Measurements from ENCODE around the gene ZSCAN5C.
A peak's percentile ranks its signal among the peaks of the same experiment; 100 is the strongest.
"Not testable (repeated sequence)": the region's sequence is repeated elsewhere in the genome, so short reads cannot be mapped to it uniquely, and the experiment has no call there.

The ZSCAN5C gene

GRCh38 chr19:56217039-56217949 is 15.2 kb downstream of the ZSCAN5C start:
- Mint-ChIP-seq H3K4me3 (peak overlapping the region; percentile 35), H3K27me3 (peaks cover 13% of the 10 kb centered on the region)

GRCh38 chr19:56218961-56219360 is 16.9 kb downstream of the ZSCAN5C start:
- no peak overlapping the region for H3K27ac Mint-ChIP-seq
- H3K9me3 Mint-ChIP-seq (ENCODE audit: low read depth), result no peaks in the 10 kb centered on the region
- peaks cover 12% of the 10 kb centered on the region for H3K27me3 Mint-ChIP-seq
- no peak overlapping the region for H3K4me3 Mint-ChIP-seq
- peaks cover 4% of the 10 kb centered on the region for H3K4me1 Mint-ChIP-seq (ENCODE audit: low read depth)
- peaks cover 9% of the 10 kb centered on the region for H3K36me3 Mint-ChIP-seq

More at GRCh38 chr19:56217039-56217949, 15.2 kb downstream of the ZSCAN5C start:
- Mint-ChIP-seq H3K9me3 (ENCODE audit: low read depth) (no peaks in the 10 kb centered on the region), H3K27ac (no peak overlapping the region), H3K4me1 (ENCODE audit: low read depth) (peaks cover 4% of the 10 kb centered on the region), H3K36me3 (peaks cover 6% of the 10 kb centered on the region)

- not testable (repeated sequence) for H3K27me3 Mint-ChIP-seq; H3K4me1 Mint-ChIP-seq (ENCODE audit: low read depth); H3K36me3 Mint-ChIP-seq; H3K27ac Mint-ChIP-seq; H3K9me3 Mint-ChIP-seq (ENCODE audit: low read depth); H3K4me3 Mint-ChIP-seq
These were observed 19.4 kb downstream of the ZSCAN5C start for GRCh38 chr19:56221442-56221841.

GRCh38 chr19:56221851-56222250 is 19.8 kb downstream of the ZSCAN5C start:
- H3K36me3 Mint-ChIP-seq, result peaks cover 9% of the 10 kb centered on the region
- peaks cover 4% of the 10 kb centered on the region for H3K4me1 Mint-ChIP-seq (ENCODE audit: low read depth)
- no peak overlapping the region for H3K4me3 Mint-ChIP-seq
- H3K27me3 Mint-ChIP-seq, result peaks cover 5% of the 10 kb centered on the region
- H3K9me3 Mint-ChIP-seq (ENCODE audit: low read depth), result no peaks in the 10 kb centered on the region
- H3K27ac Mint-ChIP-seq, result no peak overlapping the region

GRCh38 chr19:56222901-56223300 is 20.8 kb downstream of the ZSCAN5C start:
- Mint-ChIP-seq H3K27me3 (peaks cover 4% of the 10 kb centered on the region), H3K27ac (no peak overlapping the region), H3K4me1 (ENCODE audit: low read depth) (peaks cover 2% of the 10 kb centered on the region)

GRCh38 chr19:56223481-56223880 is 21.4 kb downstream of the ZSCAN5C start:
- Mint-ChIP-seq H3K36me3 (peaks cover 7% of the 10 kb centered on the region), H3K4me3 (no peak overlapping the region), H3K9me3 (ENCODE audit: low read depth) (no peaks in the 10 kb centered on the region), H3K27me3 (peaks cover 2% of the 10 kb centered on the region), H3K27ac (no peak overlapping the region), H3K4me1 (ENCODE audit: low read depth) (no peaks in the 10 kb centered on the region)

More at GRCh38 chr19:56222901-56223300, 20.8 kb downstream of the ZSCAN5C start:
- Mint-ChIP-seq H3K9me3 (ENCODE audit: low read depth) (no peaks in the 10 kb centered on the region), H3K36me3 (peaks cover 9% of the 10 kb centered on the region), H3K4me3 (no peak overlapping the region)

- no peaks in the 10 kb centered on the region for H3K27me3 Mint-ChIP-seq
- no peak overlapping the region for H3K4me3 Mint-ChIP-seq
- H3K36me3 Mint-ChIP-seq, result peaks cover 2% of the 10 kb centered on the region
- no peak overlapping the region for H3K27ac Mint-ChIP-seq
- no peaks in the 10 kb centered on the region for H3K4me1 Mint-ChIP-seq (ENCODE audit: low read depth)
- no peaks in the 10 kb centered on the region for H3K9me3 Mint-ChIP-seq (ENCODE audit: low read depth)
These were observed 43.2 kb downstream of the ZSCAN5C start for GRCh38 chr19:56245121-56245740.

- not testable (repeated sequence) for H3K4me1 Mint-ChIP-seq (ENCODE audit: low read depth); H3K4me3 Mint-ChIP-seq; H3K27me3 Mint-ChIP-seq; H3K27ac Mint-ChIP-seq; H3K36me3 Mint-ChIP-seq; H3K9me3 Mint-ChIP-seq (ENCODE audit: low read depth)
These were observed 43.7 kb downstream of the ZSCAN5C start for GRCh38 chr19:56245764-56246163.

GRCh38 chr19:56248736-56249338 is 46.8 kb downstream of the ZSCAN5C start:
- H3K4me3 Mint-ChIP-seq; H3K4me1 Mint-ChIP-seq (ENCODE audit: low read depth); H3K27me3 Mint-ChIP-seq; H3K36me3 Mint-ChIP-seq; H3K27ac Mint-ChIP-seq; H3K9me3 Mint-ChIP-seq (ENCODE audit: low read depth): not testable (repeated sequence)

GRCh38 chr19:56252699-56253422 is 50.8 kb downstream of the ZSCAN5C start:
- Mint-ChIP-seq H3K27me3 (no peaks in the 10 kb centered on the region), H3K27ac (no peak overlapping the region), H3K4me3 (no peak overlapping the region), H3K9me3 (ENCODE audit: low read depth) (no peaks in the 10 kb centered on the region), H3K36me3 (no peaks in the 10 kb centered on the region), H3K4me1 (ENCODE audit: low read depth) (peaks cover 2% of the 10 kb centered on the region)

GRCh38 chr19:56253737-56254136 is 51.7 kb downstream of the ZSCAN5C start:
- Mint-ChIP-seq H3K27ac (no peak overlapping the region), H3K4me3 (no peak overlapping the region), H3K9me3 (ENCODE audit: low read depth) (no peaks in the 10 kb centered on the region), H3K4me1 (ENCODE audit: low read depth) (peaks cover 2% of the 10 kb centered on the region), H3K27me3 (no peaks in the 10 kb centered on the region), H3K36me3 (peaks cover under 1% of the 10 kb centered on the region)

GRCh38 chr19:56258272-56258671 is 56.2 kb downstream of the ZSCAN5C start:
- no peaks in the 10 kb centered on the region for H3K9me3 Mint-ChIP-seq (ENCODE audit: low read depth)
- H3K4me1 Mint-ChIP-seq (ENCODE audit: low read depth), result peaks cover 2% of the 10 kb centered on the region
- no peak overlapping the region for H3K27ac Mint-ChIP-seq

More at GRCh38 chr19:56258272-56258671, 56.2 kb downstream of the ZSCAN5C start:
- Mint-ChIP-seq H3K27me3 (no peaks in the 10 kb centered on the region), H3K4me3 (no peak overlapping the region), H3K36me3 (peaks cover 4% of the 10 kb centered on the region)
